ENCODE results near the gene TMEM88. TPM values are rescaled to one million over a fixed set of nuclear protein-coding genes. Genes with fewer than 3 reads are reported as not detected.

TMEM88 gene
- total RNA-seq, 2 donors from 2014 or later: 1.3 to 1.8 TPM

Other genes with a start within 250 kb of the TMEM88 start
- 10 to 100 TPM; 34.7 to 66.2 TPM for gene FXR2, start 240.2 kb upstream of the TMEM88 start, total RNA-seq
- gene SAT2, start 227.2 kb upstream of the TMEM88 start, total RNA-seq: 10 to 100 TPM; 24.4 to 49.6 TPM
- under 1 TPM in 1 of 2 donors, not detected in 1; 0.50 TPM for gene SHBG, start 224.9 kb upstream of the TMEM88 start, total RNA-seq
- under 1 TPM in 1 of 2 donors, not detected in 1; 0.25 TPM for gene ATP1B2, start 204.1 kb upstream of the TMEM88 start, total RNA-seq
- 100 to 1,000 TPM in 1 of 2 donors, 10 to 100 TPM in 1; 78.4 to 147 TPM for gene TP53, start 167.6 kb upstream of the TMEM88 start, total RNA-seq
- 10 to 100 TPM; 16.4 to 23.5 TPM for gene WRAP53, start 166.6 kb upstream of the TMEM88 start, total RNA-seq
- gene EFNB3, start 149.9 kb upstream of the TMEM88 start, total RNA-seq: not detected
- under 1 TPM; 0.05 to 0.19 TPM for gene DNAH2, start 137.3 kb upstream of the TMEM88 start, total RNA-seq
- 10 to 100 TPM; 34.9 to 41.2 TPM for gene KDM6B, start 20.8 kb upstream of the TMEM88 start, total RNA-seq
- 100 to 1,000 TPM in 1 of 2 donors, 10 to 100 TPM in 1; 91.4 to 103 TPM for gene NAA38, start 2.5 kb downstream of the TMEM88 start, total RNA-seq
- gene CYB5D1, start 2.9 kb downstream of the TMEM88 start, total RNA-seq: 10 to 100 TPM in 1 of 2 donors, 1 to 10 TPM in 1; 8.0 to 20.2 TPM
- 100 to 1,000 TPM; 182 to 212 TPM for gene CHD3, start 33.7 kb downstream of the TMEM88 start, total RNA-seq
- gene RNF227, start 61.2 kb downstream of the TMEM88 start, total RNA-seq: 1 to 10 TPM; 4.8 to 5.3 TPM
- 10 to 100 TPM in 1 of 2 donors, 1 to 10 TPM in 1; 5.4 to 10.9 TPM for gene KCNAB3, start 74.8 kb downstream of the TMEM88 start, total RNA-seq
- 100 to 1,000 TPM; 190 to 195 TPM for gene TRAPPC1, start 76.9 kb downstream of the TMEM88 start, total RNA-seq
- 100 to 1,000 TPM in 1 of 2 donors, 10 to 100 TPM in 1; 73.3 to 147 TPM for gene CNTROB, start 77.1 kb downstream of the TMEM88 start, total RNA-seq
- gene GUCY2D, start 147.5 kb downstream of the TMEM88 start, total RNA-seq: under 1 TPM in 1 of 2 donors, not detected in 1; 0.19 TPM
- gene ALOX15B, start 184.0 kb downstream of the TMEM88 start, total RNA-seq: not detected
- gene ALOX12B, start 232.7 kb downstream of the TMEM88 start, total RNA-seq: 1 to 10 TPM; 1.5 to 3.2 TPM

Measured in activated naive CD4-positive, alpha-beta T cell treated with anti-CD3 and anti-CD28 coated beads, Interleukin-2, amount 50 U/mL, for 72 hours (primary cell).